ENCODE results near the gene TBL1Y.

DNA sequence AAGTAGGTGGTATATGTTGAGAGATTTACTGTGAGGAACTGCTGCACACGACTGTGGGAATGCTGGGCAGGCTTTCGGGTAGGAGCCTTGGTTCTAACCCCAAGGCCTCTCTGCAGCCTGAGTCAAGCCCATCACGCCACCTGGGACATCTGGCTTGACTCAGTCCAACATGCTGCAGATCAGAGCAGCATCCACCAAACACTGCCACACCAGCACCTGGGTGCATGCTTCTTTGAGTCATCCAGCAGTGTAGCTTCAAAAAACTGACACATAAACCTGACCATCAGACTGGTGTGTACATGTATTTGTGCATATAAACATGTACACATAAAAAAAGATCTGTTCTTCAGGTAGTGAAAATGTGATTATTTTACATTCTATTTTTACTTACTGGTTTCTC, 217.7 kb downstream of the TBL1Y start:
- TF ChIP-seq CEBPB (IDR thresholded peaks at IDR 0.05; ENCODE audit: low read depth) (no peak), JUND (IDR thresholded peaks at IDR 0.05) (no peak), POLR2A (IDR thresholded peaks at IDR 0.05; ENCODE audit: borderline replicate concordance, extremely low read depth, insufficient read depth, insufficient read length) (no peak), SIN3A (IDR thresholded peaks at IDR 0.05; ENCODE audit: low read depth) (no peak), CBX3 (IDR thresholded peaks at IDR 0.05; ENCODE audit: low read depth) (no peak), EZH2phosphoT487 (IDR thresholded peaks at IDR 0.05; ENCODE audit: borderline replicate concordance) (no peak), ZNF274 (IDR thresholded peaks at IDR 0.05; ENCODE audit: low read depth, low read length) (no peak), EZH2 (IDR thresholded peaks at IDR 0.05) (no peak), RAD21 (IDR thresholded peaks at IDR 0.05; ENCODE audit: low read depth) (no peak)
- TF ChIP-seq, protein P1, sequence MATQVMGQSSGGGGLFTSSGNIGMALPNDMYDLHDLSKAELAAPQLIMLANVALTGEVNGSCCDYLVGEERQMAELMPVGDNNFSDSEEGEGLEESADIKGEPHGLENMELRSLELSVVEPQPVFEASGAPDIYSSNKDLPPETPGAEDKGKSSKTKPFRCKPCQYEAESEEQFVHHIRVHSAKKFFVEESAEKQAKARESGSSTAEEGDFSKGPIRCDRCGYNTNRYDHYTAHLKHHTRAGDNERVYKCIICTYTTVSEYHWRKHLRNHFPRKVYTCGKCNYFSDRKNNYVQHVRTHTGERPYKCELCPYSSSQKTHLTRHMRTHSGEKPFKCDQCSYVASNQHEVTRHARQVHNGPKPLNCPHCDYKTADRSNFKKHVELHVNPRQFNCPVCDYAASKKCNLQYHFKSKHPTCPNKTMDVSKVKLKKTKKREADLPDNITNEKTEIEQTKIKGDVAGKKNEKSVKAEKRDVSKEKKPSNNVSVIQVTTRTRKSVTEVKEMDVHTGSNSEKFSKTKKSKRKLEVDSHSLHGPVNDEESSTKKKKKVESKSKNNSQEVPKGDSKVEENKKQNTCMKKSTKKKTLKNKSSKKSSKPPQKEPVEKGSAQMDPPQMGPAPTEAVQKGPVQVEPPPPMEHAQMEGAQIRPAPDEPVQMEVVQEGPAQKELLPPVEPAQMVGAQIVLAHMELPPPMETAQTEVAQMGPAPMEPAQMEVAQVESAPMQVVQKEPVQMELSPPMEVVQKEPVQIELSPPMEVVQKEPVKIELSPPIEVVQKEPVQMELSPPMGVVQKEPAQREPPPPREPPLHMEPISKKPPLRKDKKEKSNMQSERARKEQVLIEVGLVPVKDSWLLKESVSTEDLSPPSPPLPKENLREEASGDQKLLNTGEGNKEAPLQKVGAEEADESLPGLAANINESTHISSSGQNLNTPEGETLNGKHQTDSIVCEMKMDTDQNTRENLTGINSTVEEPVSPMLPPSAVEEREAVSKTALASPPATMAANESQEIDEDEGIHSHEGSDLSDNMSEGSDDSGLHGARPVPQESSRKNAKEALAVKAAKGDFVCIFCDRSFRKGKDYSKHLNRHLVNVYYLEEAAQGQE (IDR thresholded peaks at IDR 0.05; ENCODE audit: low read depth), result no peak
- TF ChIP-seq, protein P2, sequence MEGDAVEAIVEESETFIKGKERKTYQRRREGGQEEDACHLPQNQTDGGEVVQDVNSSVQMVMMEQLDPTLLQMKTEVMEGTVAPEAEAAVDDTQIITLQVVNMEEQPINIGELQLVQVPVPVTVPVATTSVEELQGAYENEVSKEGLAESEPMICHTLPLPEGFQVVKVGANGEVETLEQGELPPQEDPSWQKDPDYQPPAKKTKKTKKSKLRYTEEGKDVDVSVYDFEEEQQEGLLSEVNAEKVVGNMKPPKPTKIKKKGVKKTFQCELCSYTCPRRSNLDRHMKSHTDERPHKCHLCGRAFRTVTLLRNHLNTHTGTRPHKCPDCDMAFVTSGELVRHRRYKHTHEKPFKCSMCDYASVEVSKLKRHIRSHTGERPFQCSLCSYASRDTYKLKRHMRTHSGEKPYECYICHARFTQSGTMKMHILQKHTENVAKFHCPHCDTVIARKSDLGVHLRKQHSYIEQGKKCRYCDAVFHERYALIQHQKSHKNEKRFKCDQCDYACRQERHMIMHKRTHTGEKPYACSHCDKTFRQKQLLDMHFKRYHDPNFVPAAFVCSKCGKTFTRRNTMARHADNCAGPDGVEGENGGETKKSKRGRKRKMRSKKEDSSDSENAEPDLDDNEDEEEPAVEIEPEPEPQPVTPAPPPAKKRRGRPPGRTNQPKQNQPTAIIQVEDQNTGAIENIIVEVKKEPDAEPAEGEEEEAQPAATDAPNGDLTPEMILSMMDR (IDR thresholded peaks at IDR 0.05 in 2 of 3, conservative IDR thresholded peaks at IDR 0.05 in 1 of 3; ENCODE audit: borderline replicate concordance in 1 of 3, insufficient read depth in 1 of 3, low read depth in 2 of 3, low read length in 2 of 3), result no peak
- TF ChIP-seq, protein P3, sequence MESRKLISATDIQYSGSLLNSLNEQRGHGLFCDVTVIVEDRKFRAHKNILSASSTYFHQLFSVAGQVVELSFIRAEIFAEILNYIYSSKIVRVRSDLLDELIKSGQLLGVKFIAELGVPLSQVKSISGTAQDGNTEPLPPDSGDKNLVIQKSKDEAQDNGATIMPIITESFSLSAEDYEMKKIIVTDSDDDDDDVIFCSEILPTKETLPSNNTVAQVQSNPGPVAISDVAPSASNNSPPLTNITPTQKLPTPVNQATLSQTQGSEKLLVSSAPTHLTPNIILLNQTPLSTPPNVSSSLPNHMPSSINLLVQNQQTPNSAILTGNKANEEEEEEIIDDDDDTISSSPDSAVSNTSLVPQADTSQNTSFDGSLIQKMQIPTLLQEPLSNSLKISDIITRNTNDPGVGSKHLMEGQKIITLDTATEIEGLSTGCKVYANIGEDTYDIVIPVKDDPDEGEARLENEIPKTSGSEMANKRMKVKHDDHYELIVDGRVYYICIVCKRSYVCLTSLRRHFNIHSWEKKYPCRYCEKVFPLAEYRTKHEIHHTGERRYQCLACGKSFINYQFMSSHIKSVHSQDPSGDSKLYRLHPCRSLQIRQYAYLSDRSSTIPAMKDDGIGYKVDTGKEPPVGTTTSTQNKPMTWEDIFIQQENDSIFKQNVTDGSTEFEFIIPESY (IDR thresholded peaks at IDR 0.05; ENCODE audit: extremely low read depth, insufficient replicate concordance, low read length), result no peak
- TF ChIP-seq, protein P4, sequence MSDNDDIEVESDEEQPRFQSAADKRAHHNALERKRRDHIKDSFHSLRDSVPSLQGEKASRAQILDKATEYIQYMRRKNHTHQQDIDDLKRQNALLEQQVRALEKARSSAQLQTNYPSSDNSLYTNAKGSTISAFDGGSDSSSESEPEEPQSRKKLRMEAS (IDR thresholded peaks at IDR 0.05), result no peak
